ENCODE data around the gene PDZD4. TPM values are rescaled to one million over a fixed set of nuclear protein-coding genes. Genes with fewer than 3 reads are reported as not detected.

Gene PDZD4
- total RNA-seq, 1 experiment from 2014 or later = 0.26 TPM

DNA sequence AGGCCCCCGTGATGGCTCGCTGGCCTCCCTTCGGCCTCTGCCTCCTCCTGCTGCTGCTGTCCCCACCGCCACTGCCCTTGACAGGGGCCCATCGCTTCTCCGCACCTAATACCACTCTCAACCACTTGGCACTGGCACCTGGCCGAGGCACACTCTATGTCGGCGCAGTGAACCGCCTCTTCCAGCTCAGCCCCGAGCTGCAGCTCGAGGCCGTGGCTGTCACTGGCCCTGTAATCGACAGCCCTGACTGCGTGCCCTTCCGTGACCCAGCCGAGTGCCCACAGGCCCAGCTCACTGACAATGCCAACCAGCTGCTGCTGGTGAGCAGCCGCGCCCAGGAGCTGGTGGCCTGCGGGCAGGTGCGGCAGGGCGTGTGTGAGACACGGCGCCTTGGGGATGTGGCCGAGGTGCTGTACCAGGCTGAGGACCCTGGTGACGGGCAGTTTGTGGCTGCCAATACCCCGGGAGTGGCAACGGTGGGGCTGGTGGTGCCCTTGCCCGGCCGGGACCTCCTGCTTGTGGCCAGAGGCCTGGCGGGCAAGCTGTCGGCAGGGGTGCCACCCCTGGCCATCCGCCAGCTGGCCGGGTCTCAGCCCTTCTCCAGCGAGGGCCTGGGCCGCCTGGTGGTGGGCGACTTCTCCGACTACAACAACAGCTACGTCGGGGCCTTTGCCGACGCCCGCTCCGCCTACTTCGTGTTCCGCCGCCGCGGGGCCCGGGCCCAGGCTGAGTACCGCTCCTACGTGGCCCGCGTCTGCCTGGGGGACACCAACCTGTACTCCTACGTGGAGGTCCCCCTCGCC lies 63.3 kb downstream of the PDZD4 start:
- ATAC-seq (no peak), DNase-seq (no peak)
- no peaks in the 10 kb centered on the region for H3K9me3 ChIP-seq (ENCODE audit: low read length)
- intact Hi-C loops (cut with micrococcal nuclease) = no loop called here
- H3K9ac ChIP-seq (ENCODE audit: low read length) = no peak overlapping the region
- no TSS peak for BruUV-seq (replicated peaks)
- no peaks in the 10 kb centered on the region for H3K36me3 ChIP-seq (ENCODE audit: low read depth, low read length)
- ChIA-PET CTCF (interaction anchor here (1.0 kb wide), 2 partner anchors 156 to 180 kb away, joined by 3 to 5 read pairs; no protein-coding TSS in a partner anchor), POLR2A (ENCODE audit: unreplicated experiment) (no interaction called here)
- no peaks in the 10 kb centered on the region for H3F3A ChIP-seq (ENCODE audit: low read length, unreplicated experiment)
- no peaks in the 10 kb centered on the region for H3K27me3 ChIP-seq (ENCODE audit: low read length)
- no peak overlapping the region for H2AFZ ChIP-seq (ENCODE audit: low read length)
- peak overlapping the region; percentile 97 for H3K4me2 ChIP-seq (ENCODE audit: low read length)
- no peaks in the 10 kb centered on the region for H4K20me1 ChIP-seq (ENCODE audit: low read length)
- H3K27ac ChIP-seq (ENCODE audit: low read length) = peak overlapping the region; percentile 86
- H3K9me2 ChIP-seq (replicated peaks; ENCODE audit: low read length) = no peaks in the 10 kb centered on the region
- TF ChIP-seq, protein P1, sequence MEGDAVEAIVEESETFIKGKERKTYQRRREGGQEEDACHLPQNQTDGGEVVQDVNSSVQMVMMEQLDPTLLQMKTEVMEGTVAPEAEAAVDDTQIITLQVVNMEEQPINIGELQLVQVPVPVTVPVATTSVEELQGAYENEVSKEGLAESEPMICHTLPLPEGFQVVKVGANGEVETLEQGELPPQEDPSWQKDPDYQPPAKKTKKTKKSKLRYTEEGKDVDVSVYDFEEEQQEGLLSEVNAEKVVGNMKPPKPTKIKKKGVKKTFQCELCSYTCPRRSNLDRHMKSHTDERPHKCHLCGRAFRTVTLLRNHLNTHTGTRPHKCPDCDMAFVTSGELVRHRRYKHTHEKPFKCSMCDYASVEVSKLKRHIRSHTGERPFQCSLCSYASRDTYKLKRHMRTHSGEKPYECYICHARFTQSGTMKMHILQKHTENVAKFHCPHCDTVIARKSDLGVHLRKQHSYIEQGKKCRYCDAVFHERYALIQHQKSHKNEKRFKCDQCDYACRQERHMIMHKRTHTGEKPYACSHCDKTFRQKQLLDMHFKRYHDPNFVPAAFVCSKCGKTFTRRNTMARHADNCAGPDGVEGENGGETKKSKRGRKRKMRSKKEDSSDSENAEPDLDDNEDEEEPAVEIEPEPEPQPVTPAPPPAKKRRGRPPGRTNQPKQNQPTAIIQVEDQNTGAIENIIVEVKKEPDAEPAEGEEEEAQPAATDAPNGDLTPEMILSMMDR (conservative IDR thresholded peaks at IDR 0.05; ENCODE audit: low read depth, low read length) = no peak
- no peak for TF ChIP-seq EZH2phosphoT487 (IDR thresholded peaks at IDR 0.05; ENCODE audit: borderline replicate concordance, low read length)
- TF ChIP-seq EZH2 (IDR thresholded peaks at IDR 0.05; ENCODE audit: low read length, unreplicated experiment) = no peak
- peak overlapping the region; percentile 68; the same call in 1 of the 2 replicates for H3K4me3 ChIP-seq (ENCODE audit: low read length)
- peaks cover 25% of the 10 kb centered on the region for H3K79me2 ChIP-seq (ENCODE audit: low read length)
- H3K4me1 ChIP-seq (ENCODE audit: insufficient read depth, low read length) = peaks cover 28% of the 10 kb centered on the region

DNA sequence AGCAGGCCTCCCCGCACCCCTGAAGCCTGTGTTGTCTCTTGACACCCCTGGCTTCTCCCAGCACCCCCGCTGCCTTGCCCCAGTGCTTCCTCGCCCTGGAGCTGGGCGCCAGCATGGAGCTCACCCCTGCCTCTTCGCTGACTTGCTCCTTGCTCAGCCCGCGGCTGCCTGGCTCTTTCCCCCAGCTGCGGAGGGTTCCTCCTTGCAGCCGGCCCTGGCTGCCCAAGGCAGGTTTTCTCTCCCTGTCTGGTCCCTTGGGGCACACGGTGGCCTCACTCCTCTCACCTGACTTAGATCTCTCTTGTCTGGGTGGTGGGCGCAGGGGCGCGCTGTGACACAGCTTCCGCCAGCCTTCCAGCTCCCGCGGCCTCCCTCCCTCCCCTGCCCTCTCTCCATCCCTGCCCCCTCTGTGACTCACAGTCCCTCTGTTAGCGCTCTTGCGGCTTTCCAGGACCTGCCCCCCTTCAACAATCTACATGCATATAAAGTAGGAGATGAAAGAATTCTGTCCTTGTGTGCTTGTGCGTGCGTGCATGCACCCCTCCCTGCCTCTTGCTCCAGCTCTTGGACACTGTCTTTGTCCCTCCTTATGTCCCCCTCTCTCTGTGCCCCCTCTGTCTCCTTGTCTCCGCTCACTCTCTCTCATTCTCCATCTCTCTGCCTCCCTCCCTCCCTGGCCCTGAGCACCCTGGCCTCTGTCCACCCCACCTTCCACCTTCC lies 64.1 kb downstream of the PDZD4 start:
- H3K27me3 ChIP-seq (ENCODE audit: low read length) = no peaks in the 10 kb centered on the region

More for the DNA sequence above, 64.1 kb downstream of the PDZD4 start:
- peaks cover 28% of the 10 kb centered on the region for H3K4me1 ChIP-seq (ENCODE audit: insufficient read depth, low read length)
- DNase-seq (peak; percentile 76), ATAC-seq (peak; percentile 69)
- peak overlapping the region; percentile 97 for H3K4me2 ChIP-seq (ENCODE audit: low read length)
- H3K79me2 ChIP-seq (ENCODE audit: low read length) = peaks cover 25% of the 10 kb centered on the region
- H3K9me3 ChIP-seq (ENCODE audit: low read length) = no peaks in the 10 kb centered on the region
- no peak for TF ChIP-seq EZH2phosphoT487 (IDR thresholded peaks at IDR 0.05; ENCODE audit: borderline replicate concordance, low read length)
- TF ChIP-seq, protein P1 (conservative IDR thresholded peaks at IDR 0.05; ENCODE audit: low read depth, low read length) = no peak
- no peak for TF ChIP-seq EZH2 (IDR thresholded peaks at IDR 0.05; ENCODE audit: low read length, unreplicated experiment)
- CTCF ChIA-PET = interaction anchor here (0.5 to 1.0 kb wide), 3 partner anchors 11 to 181 kb away, joined by 3 to 5 read pairs (median 4); no protein-coding TSS in a partner anchor
- no peaks in the 10 kb centered on the region for H4K20me1 ChIP-seq (ENCODE audit: low read length)
- H2AFZ ChIP-seq (ENCODE audit: low read length) = peak overlapping the region; percentile 49; the same call in 1 of the 2 replicates
- POLR2A ChIA-PET (ENCODE audit: unreplicated experiment) = interaction anchor here (0.6 kb wide), 1 partner anchor 8 kb away, joined by 10 read pairs; no protein-coding TSS in a partner anchor
- no peaks in the 10 kb centered on the region for H3F3A ChIP-seq (ENCODE audit: low read length, unreplicated experiment)
- TSS peak; percentile 65 for BruUV-seq (replicated peaks)
- peak overlapping the region; percentile 86 for H3K27ac ChIP-seq (ENCODE audit: low read length)
- H3K9ac ChIP-seq (ENCODE audit: low read length) = peak overlapping the region; percentile 67
- H3K36me3 ChIP-seq (ENCODE audit: low read depth, low read length) = no peaks in the 10 kb centered on the region
- no peaks in the 10 kb centered on the region for H3K9me2 ChIP-seq (replicated peaks; ENCODE audit: low read length)
- intact Hi-C loops (cut with micrococcal nuclease) = no loop called here
- peak overlapping the region; percentile 68 for H3K4me3 ChIP-seq (ENCODE audit: low read length)
